GM19193 (cell line): ENCODE data around the gene CLCN1.

Source experiments
- POLR2A ChIP-seq: IDR thresholded peaks from 4 replicates; pipeline ENCODE4 v1.6.1; 2011; ENCODE audit not compliant: insufficient read depth, insufficient read length; ENCODE audit errors: extremely low read depth

The CLCN1 gene

DNA sequence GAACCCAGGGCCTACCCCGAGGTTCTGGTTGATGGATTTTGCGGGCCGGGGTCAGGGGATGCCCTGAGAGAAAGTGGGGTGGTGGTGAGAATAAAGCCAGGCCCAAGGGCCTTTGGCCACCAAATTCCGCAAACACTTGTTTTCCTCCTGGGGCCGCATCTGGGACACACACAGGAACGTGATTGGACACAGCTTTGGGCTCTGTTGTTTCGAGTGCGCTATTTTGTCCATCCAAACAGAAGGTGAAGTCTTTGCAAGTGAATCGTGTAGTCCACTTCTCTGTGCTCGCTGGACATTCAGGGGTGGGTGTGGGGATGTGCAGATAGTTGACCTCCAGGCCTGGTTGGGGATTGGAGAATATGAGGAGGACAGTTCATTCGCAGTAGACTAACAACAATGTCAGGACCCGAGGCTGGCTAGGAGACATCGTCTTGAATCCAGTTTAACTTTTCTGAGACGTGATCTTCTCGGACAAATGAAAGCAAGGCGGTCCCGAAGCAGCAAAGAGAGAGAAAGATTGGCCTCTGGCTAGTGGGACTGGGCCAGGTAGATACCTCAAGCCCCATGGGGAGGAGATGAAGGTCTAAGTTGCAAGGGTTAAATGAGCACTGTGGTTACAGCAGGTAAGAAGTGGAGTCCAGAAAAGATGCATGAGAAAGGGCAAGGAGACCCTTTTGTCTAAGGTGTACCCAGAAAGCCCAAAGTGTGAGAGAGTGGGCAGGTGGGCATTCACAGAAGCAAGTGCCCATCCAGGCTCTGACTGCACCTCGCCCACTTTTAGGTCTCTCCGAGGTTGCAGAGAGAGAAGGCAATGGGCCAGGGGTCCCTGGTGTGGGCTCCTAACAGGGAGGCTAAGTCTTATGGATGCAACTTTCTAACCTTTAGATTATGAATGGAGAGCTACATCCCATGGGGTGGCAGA, 47.4 kb downstream of the CLCN1 start:
- no peak for TF ChIP-seq POLR2A

DNA sequence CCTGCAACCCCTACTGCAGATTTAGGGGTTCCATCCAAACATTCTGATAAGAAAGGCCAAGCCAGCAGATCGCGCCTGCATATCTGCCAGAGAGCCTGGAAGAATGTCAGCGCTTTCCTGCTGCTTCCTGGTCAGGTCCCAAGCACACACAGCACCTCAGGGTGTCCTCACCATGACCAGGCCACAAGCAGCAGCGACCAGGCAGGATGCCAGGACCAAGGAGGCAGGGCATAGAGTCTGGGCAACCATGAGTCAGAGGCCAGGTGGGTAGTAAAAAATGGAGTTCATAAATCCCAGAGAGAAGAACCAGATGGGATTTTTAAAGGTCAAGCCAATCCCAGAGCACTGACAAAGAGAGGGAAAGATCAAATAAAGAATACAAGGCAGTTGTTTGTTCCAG, 52.1 kb downstream of the CLCN1 start:
- no peak for TF ChIP-seq POLR2A

DNA sequence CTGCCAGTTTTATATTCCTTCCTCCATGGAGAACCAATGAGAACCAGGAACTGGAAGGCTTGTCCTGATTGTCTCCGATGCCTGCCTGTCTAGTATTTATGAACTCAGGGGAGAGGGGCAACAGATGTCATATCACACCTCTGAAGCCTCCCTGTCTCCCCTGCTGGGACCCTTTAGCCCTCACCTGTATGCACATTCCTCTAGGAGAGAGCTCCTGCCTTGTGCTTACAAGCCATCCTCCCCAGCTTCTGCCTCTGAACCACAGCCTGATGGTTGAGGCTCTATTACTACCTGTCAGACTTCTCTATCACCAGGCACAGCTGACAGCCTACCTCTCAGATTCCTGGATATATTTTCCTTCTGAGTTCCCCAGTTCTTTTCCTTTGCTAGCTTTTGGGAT, 52.5 kb downstream of the CLCN1 start:
- TF ChIP-seq POLR2A: no peak

- no peak for TF ChIP-seq POLR2A
Measured at GRCh38 chr7:143369678-143370651, 54.1 kb downstream of the CLCN1 start.

GRCh38 chr7:143372070-143372469, 56.2 kb downstream of the CLCN1 start:
- no peak for TF ChIP-seq POLR2A

DNA sequence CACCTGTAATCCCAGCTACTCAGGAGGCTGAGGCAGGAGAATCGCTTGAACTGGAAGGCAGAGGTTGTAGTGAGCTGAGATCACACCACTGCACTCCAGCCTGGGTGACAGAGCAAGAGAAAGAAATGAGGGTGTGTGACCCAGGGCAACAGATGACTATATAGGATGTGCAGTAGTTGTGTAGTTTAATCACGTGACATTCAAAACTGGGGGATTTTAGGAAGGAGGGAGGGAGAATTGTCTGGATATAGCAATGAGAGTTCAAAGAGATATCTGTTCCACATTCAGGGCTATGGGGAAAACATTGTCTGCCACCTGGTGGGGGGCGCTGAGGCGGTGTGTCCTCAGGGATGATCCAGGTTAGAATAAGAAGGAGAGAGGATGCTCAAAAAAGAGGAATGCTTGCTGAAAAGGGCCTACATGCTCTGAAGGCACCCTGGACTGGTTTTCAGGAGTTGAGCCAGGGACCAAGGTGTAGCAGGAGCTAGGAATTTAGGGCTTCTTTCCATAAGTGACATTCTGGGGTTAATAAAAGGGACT, 57.4 kb downstream of the CLCN1 start:
- TF ChIP-seq POLR2A: no peak

- no peak for TF ChIP-seq POLR2A
Measured at GRCh38 chr7:143374561-143374960, 58.6 kb downstream of the CLCN1 start.

GRCh38 chr7:143375298-143376034, 59.6 kb downstream of the CLCN1 start:
- no peak for TF ChIP-seq POLR2A

DNA sequence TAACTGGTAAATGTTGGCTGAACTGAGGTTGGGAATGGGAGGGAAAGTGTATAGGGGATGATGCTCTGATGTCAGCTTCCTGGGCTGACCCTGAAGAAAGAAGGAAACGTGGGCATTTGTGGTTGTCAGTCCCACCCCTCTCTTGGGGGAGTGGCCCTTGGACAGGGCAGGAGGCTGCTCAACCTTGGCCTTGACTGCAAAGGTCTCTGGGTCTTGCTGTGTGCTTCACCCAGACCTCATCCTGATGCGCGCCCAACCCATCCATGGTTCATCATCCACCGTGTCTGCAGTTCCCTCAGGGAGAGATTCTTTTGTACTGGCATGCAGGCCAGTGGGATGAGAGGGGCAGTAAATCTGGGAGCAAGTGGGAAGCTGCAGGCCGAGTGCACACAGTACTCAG, 60.5 kb downstream of the CLCN1 start:
- TF ChIP-seq POLR2A: no peak

DNA sequence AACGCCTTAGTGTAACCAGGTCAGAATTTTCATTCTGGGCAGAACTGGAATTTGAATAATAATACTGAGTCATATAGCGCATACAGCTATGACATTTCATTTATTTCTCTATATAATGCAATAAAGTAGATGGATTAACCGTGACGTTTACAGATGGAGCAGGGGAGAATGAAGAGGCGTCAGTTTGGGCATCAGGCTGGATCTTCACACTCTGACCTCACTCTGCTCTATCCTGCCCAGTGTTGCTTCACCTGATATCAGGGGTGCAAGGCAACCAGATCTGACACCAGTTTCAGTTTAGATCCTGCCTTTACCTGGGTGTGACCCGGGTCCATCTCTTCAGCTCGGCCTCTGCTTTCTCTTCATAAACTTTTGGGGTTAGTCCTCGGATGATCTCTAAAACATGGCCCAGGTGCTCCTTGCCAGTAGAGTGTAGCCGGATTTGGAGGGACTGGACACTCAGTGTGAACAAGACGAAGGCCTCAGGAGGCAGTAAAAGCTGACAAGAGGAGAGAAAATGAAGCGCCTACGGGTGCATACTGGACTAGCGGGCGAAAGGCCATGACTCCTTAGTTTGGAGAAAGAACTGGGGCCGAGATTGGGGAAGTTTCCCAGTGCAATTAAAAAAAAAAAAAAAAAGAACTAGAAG, 63.8 kb downstream of the CLCN1 start:
- TF ChIP-seq POLR2A: no peak

- peak; percentile 30 for TF ChIP-seq POLR2A
Measured at GRCh38 chr7:143380260-143380645, 64.3 kb downstream of the CLCN1 start.

DNA sequence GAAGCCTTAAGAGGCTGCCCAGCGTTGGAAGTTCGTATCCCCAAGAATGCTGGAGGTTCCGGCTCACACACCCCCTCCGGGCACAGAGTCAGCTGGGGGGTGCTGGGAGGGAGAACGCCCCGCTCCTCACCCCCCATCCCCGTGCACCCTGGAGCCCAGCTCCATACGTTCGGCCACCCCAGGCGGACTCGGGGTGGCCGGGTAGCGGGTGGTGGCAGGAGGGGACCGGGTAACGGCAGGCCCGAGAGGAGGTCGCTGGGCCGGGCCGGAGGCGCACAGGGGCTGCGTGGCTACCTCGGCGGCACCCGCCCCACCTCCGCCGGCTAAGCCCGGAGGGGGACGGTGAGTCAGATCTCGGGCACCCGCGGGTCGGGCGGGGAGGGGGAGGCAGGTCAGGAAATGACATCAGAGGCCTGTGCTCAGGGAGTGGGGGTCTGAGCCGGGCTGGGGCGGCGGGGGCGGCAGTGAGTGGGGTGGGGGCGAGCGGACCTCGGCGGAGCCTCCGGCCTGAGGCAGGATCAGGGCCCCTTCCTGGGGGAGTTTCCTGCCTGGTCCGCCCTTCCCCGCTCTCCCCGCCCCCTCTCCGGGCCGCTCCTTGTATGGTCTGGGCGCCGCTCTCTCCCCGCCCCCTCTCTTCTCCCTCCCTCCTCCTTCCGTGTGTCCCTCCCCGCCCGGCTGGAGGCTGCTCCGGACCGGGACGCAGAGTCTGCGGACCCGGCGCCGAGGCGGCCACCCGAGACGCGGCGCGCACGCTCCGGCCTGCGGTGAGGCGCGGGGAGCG, 64.9 kb downstream of the CLCN1 start, which contains the start of gene ZYX:
Gene ZYX (plus strand): TSS at position 700 of the 781 bp plus-strand sequence. CDS start 227 bp downstream, outside the sequence.
- peak; percentile 69 for TF ChIP-seq POLR2A
